Heart left ventricle (tissue), 13 donors: Measurements from ENCODE around the gene ABL2.

Experiments
- CTCF ChIP-seq, 12 donors: fragments of 200-600 bp; sonication (generic) in 4 of 12; IDR thresholded peaks; one replicate each; pipeline versions ENCODE4 v1.5.0 to v1.8.0; 2018 to 2022; ENCODE audit warnings: antibody characterized with exemption in 12 of 12, mild to moderate bottlenecking in 5 of 12
- POLR2A ChIP-seq, 2 donors: fragments of 450-650 bp; IDR thresholded peaks; one replicate each; pipeline ENCODE4 v1.6.1; 2017; ENCODE audit warnings: antibody characterized with exemption in 2 of 2, mild to moderate bottlenecking in 2 of 2, moderate library complexity in 2 of 2
- donor health status: ischemic (EF 13 %, LVEDD 7.1; RV severe dilation, severe dysfunction).
- donor health status: DM: no; HTN: yes; CAD: no.
- donor health status: DM: no; HTN: no; CAD: no.
- donor health status: ischemic (EF 25% LVEDD 6.9; RV normal size, moderate dysfunction).
- donor health status: ischemic (EF 25% LVEDD 5.7; RV mildly dilated, moderate dysfunction).
- donor health status: ischemic (EF 35%, LVEDD 5.7; RV mildly dilated, moderate dysfunction).
- donor health status: nonischemic (EF 11% LVEDD 7.7; RV severe dilation, severe dysfunction).
- donor health status: DM: yes; HTN: yes; CAD: no.
- donor health status: PGD.
- donor health status: ischemic (EF 29% LVEDD 5.4; RV normal size, mild dysfunction).
- donor health status: nonischemic (EF 23%, LVEDD 6.1; RV moderate dilation, normal function).

- TF ChIP-seq CTCF (IDR thresholded peaks at IDR 0.05) (no peak), POLR2A (IDR thresholded peaks at IDR 0.05) (no peak)
Measured at GRCh38 chr1:179145521-179145920, 84.0 kb downstream of the ABL2 start.
